ENCODE data around the gene PACRG. TPM values are rescaled to one million over a fixed set of nuclear protein-coding genes. Genes with fewer than 3 reads are reported as not detected.

Gene PACRG
- total and polyA plus RNA-seq, 2 experiments from 2014 or later: 0.17 to 0.68 TPM

DNA sequence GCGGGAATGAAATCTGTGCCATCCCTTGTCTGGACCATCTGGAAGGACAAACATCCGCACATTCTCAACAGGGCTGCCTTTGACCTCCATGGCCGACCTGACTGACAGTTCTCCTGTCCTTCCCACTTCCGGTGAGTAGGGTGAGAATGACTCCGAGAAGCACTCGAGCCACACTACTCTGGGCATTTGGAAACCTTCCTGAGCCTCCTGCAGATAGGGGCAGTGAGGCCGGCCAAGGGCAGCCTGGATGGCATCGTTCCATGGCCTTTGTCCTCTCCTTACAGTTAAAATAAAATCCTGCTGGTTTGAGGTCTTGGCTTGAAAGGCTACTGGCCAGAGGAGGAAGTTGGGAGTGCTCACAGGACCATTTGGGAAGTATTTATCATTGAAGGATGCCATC lies 615.8 kb downstream of the PACRG start:
- H3K4me3 Mint-ChIP-seq: no peak overlapping the region
- TF ChIP-seq, protein P1, sequence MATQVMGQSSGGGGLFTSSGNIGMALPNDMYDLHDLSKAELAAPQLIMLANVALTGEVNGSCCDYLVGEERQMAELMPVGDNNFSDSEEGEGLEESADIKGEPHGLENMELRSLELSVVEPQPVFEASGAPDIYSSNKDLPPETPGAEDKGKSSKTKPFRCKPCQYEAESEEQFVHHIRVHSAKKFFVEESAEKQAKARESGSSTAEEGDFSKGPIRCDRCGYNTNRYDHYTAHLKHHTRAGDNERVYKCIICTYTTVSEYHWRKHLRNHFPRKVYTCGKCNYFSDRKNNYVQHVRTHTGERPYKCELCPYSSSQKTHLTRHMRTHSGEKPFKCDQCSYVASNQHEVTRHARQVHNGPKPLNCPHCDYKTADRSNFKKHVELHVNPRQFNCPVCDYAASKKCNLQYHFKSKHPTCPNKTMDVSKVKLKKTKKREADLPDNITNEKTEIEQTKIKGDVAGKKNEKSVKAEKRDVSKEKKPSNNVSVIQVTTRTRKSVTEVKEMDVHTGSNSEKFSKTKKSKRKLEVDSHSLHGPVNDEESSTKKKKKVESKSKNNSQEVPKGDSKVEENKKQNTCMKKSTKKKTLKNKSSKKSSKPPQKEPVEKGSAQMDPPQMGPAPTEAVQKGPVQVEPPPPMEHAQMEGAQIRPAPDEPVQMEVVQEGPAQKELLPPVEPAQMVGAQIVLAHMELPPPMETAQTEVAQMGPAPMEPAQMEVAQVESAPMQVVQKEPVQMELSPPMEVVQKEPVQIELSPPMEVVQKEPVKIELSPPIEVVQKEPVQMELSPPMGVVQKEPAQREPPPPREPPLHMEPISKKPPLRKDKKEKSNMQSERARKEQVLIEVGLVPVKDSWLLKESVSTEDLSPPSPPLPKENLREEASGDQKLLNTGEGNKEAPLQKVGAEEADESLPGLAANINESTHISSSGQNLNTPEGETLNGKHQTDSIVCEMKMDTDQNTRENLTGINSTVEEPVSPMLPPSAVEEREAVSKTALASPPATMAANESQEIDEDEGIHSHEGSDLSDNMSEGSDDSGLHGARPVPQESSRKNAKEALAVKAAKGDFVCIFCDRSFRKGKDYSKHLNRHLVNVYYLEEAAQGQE (IDR thresholded peaks at IDR 0.05; ENCODE audit: unreplicated experiment): no peak
- no peak for TF ChIP-seq NANOG (IDR thresholded peaks at IDR 0.05; ENCODE audit: borderline replicate concordance)
- no peak for TF ChIP-seq EZH2phosphoT487 (IDR thresholded peaks at IDR 0.05; ENCODE audit: unreplicated experiment)
- TF ChIP-seq, protein P2, sequence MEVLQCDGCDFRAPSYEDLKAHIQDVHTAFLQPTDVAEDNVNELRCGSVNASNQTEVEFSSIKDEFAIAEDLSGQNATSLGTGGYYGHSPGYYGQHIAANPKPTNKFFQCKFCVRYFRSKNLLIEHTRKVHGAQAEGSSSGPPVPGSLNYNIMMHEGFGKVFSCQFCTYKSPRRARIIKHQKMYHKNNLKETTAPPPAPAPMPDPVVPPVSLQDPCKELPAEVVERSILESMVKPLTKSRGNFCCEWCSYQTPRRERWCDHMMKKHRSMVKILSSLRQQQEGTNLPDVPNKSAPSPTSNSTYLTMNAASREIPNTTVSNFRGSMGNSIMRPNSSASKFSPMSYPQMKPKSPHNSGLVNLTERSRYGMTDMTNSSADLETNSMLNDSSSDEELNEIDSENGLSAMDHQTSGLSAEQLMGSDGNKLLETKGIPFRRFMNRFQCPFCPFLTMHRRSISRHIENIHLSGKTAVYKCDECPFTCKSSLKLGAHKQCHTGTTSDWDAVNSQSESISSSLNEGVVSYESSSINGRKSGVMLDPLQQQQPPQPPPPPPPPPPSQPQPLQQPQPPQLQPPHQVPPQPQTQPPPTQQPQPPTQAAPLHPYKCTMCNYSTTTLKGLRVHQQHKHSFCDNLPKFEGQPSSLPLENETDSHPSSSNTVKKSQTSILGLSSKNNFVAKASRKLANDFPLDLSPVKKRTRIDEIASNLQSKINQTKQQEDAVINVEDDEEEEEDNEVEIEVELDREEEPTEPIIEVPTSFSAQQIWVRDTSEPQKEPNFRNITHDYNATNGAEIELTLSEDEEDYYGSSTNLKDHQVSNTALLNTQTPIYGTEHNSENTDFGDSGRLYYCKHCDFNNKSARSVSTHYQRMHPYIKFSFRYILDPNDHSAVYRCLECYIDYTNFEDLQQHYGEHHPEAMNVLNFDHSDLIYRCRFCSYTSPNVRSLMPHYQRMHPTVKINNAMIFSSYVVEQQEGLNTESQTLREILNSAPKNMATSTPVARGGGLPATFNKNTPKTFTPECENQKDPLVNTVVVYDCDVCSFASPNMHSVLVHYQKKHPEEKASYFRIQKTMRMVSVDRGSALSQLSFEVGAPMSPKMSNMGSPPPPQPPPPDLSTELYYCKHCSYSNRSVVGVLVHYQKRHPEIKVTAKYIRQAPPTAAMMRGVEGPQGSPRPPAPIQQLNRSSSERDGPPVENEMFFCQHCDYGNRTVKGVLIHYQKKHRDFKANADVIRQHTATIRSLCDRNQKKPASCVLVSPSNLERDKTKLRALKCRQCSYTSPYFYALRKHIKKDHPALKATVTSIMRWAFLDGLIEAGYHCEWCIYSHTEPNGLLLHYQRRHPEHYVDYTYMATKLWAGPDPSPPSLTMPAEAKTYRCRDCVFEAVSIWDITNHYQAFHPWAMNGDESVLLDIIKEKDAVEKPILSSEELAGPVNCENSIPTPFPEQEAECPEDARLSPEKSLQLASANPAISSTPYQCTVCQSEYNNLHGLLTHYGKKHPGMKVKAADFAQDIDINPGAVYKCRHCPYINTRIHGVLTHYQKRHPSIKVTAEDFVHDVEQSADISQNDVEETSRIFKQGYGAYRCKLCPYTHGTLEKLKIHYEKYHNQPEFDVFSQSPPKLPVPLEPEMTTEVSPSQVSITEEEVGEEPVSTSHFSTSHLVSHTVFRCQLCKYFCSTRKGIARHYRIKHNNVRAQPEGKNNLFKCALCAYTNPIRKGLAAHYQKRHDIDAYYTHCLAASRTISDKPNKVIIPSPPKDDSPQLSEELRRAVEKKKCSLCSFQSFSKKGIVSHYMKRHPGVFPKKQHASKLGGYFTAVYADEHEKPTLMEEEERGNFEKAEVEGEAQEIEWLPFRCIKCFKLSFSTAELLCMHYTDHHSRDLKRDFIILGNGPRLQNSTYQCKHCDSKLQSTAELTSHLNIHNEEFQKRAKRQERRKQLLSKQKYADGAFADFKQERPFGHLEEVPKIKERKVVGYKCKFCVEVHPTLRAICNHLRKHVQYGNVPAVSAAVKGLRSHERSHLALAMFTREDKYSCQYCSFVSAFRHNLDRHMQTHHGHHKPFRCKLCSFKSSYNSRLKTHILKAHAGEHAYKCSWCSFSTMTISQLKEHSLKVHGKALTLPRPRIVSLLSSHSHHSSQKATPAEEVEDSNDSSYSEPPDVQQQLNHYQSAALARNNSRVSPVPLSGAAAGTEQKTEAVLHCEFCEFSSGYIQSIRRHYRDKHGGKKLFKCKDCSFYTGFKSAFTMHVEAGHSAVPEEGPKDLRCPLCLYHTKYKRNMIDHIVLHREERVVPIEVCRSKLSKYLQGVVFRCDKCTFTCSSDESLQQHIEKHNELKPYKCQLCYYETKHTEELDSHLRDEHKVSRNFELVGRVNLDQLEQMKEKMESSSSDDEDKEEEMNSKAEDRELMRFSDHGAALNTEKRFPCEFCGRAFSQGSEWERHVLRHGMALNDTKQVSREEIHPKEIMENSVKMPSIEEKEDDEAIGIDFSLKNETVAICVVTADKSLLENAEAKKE (CRISPR knock-in tag; IDR thresholded peaks at IDR 0.05): no peak
- TF ChIP-seq JUNB (IDR thresholded peaks at IDR 0.05; ENCODE audit: unreplicated experiment): no peak
- no peak for TF ChIP-seq STAT1 (IDR thresholded peaks at IDR 0.05; ENCODE audit: unreplicated experiment)
- TF ChIP-seq, protein P3, sequence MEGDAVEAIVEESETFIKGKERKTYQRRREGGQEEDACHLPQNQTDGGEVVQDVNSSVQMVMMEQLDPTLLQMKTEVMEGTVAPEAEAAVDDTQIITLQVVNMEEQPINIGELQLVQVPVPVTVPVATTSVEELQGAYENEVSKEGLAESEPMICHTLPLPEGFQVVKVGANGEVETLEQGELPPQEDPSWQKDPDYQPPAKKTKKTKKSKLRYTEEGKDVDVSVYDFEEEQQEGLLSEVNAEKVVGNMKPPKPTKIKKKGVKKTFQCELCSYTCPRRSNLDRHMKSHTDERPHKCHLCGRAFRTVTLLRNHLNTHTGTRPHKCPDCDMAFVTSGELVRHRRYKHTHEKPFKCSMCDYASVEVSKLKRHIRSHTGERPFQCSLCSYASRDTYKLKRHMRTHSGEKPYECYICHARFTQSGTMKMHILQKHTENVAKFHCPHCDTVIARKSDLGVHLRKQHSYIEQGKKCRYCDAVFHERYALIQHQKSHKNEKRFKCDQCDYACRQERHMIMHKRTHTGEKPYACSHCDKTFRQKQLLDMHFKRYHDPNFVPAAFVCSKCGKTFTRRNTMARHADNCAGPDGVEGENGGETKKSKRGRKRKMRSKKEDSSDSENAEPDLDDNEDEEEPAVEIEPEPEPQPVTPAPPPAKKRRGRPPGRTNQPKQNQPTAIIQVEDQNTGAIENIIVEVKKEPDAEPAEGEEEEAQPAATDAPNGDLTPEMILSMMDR (conservative IDR thresholded peaks at IDR 0.05; ENCODE audit: low read depth in 2 of 2): no peak
- no peak for TF ChIP-seq CREB1 (CRISPR knock-in tag; IDR thresholded peaks at IDR 0.05; ENCODE audit: low read depth)
- TF ChIP-seq, protein P4, sequence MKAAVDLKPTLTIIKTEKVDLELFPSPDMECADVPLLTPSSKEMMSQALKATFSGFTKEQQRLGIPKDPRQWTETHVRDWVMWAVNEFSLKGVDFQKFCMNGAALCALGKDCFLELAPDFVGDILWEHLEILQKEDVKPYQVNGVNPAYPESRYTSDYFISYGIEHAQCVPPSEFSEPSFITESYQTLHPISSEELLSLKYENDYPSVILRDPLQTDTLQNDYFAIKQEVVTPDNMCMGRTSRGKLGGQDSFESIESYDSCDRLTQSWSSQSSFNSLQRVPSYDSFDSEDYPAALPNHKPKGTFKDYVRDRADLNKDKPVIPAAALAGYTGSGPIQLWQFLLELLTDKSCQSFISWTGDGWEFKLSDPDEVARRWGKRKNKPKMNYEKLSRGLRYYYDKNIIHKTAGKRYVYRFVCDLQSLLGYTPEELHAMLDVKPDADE (IDR thresholded peaks at IDR 0.05): no peak
- TF ChIP-seq POLR2AphosphoS5 (IDR thresholded peaks at IDR 0.05; ENCODE audit: low read depth): no peak
- TF ChIP-seq EZH2 (IDR thresholded peaks at IDR 0.05; ENCODE audit: low read depth, unreplicated experiment): no peak
- TF ChIP-seq ZNF114 (CRISPR knock-in tag; IDR thresholded peaks at IDR 0.05): no peak
- TF ChIP-seq ZNF331 (CRISPR knock-in tag; IDR thresholded peaks at IDR 0.05; ENCODE audit: low read depth): no peak
- no peak for DNase-seq (ENCODE audit: low spot score)
- H3K9me2 ChIP-seq (ENCODE audit: insufficient read depth): no peaks in the 10 kb centered on the region
- no peak overlapping the region for H3K27ac ChIP-seq (ENCODE audit: low read depth)
- peaks cover 7% of the 10 kb centered on the region for H3K27me3 Mint-ChIP-seq (ENCODE audit: insufficient read depth, low read depth, poor library complexity)
- H3K4me3 ChIP-seq: no peak overlapping the region
- H3K4me2 ChIP-seq: no peak overlapping the region
- peaks cover 17% of the 10 kb centered on the region for H3K4me1 Mint-ChIP-seq
- no peaks in the 10 kb centered on the region for H3K36me3 ChIP-seq (ENCODE audit: insufficient read depth)
- no peak for ATAC-seq
- H3F3A ChIP-seq (replicated peaks; ENCODE audit: low read depth): no peaks in the 10 kb centered on the region
- H4K20me1 ChIP-seq (replicated peaks; ENCODE audit: insufficient read depth): no peaks in the 10 kb centered on the region
- H2AFZ ChIP-seq: no peak overlapping the region
- no peaks in the 10 kb centered on the region for H3K36me3 Mint-ChIP-seq (ENCODE audit: low read depth)
- no peaks in the 10 kb centered on the region for H3K27me3 ChIP-seq (ENCODE audit: insufficient read depth)
- peaks cover 10% of the 10 kb centered on the region; the same call in 1 of the 2 replicates for H3K4me1 ChIP-seq (ENCODE audit: insufficient read depth)
- H3K27ac Mint-ChIP-seq: no peak overlapping the region
- no peaks in the 10 kb centered on the region for H3K79me2 ChIP-seq (replicated peaks; ENCODE audit: insufficient read depth)
- no peaks in the 10 kb centered on the region for H3K9me3 Mint-ChIP-seq
